ENCODE measurements around the gene ZNF382. TPM values are rescaled to one million over a fixed set of nuclear protein-coding genes. Genes with fewer than 3 reads are reported as not detected.

The ZNF382 gene
- total RNA-seq, 2 experiments from 2014 or later: 10.9 to 14.8 TPM

Other genes starting within 250 kb of the ZNF382 start
- gene ZFP14, start 226.1 kb upstream of the ZNF382 start, total RNA-seq: 1 to 10 TPM; 1.6 to 2.3 TPM
- 1 to 10 TPM; 3.7 to 3.9 TPM for gene ZFP82, start 186.7 kb upstream of the ZNF382 start, total RNA-seq
- 1 to 10 TPM; 3.8 to 4.6 TPM for gene ZNF566, start 115.8 kb upstream of the ZNF382 start, total RNA-seq
- 1 to 10 TPM; 3.7 TPM for gene ZNF260, start 77.0 kb upstream of the ZNF382 start, total RNA-seq
- 10 to 100 TPM; 14.3 to 15.4 TPM for gene ZNF529, start 32.0 kb upstream of the ZNF382 start, total RNA-seq
- gene ZNF461, start 61.5 kb downstream of the ZNF382 start, total RNA-seq: 1 to 10 TPM; 4.2 to 4.9 TPM
- 1 to 10 TPM; 4.9 to 5.3 TPM for gene ZNF567, start 82.3 kb downstream of the ZNF382 start, total RNA-seq
- 1 to 10 TPM; 6.7 TPM for gene ZNF850, start 167.5 kb downstream of the ZNF382 start, total RNA-seq
- gene ZNF790, start 233.1 kb downstream of the ZNF382 start, total RNA-seq: 1 to 10 TPM; 6.1 to 6.9 TPM
- gene ZNF345, start 245.6 kb downstream of the ZNF382 start, total RNA-seq: 1 to 10 TPM; 3.8 to 4.2 TPM

Data from activated CD4-positive, alpha-beta memory T cell treated with anti-CD3 and anti-CD28 coated beads for 36 hours (primary cell).